Activated T-helper 1 cell treated with anti-CD3 and anti-CD28 coated beads, Interleukin-2, amount 50 U/mL, for 16 hours (primary cell): ENCODE results near the gene DPH6.

Experiments
- DNase-seq, 2 donors: peaks; one replicate each; pipeline ENCODE4 v3.0.0-alpha.2; 2020; ENCODE audit warnings: low read depth in 1 of 2, low spot score in 1 of 2

The DPH6 gene

DNA sequence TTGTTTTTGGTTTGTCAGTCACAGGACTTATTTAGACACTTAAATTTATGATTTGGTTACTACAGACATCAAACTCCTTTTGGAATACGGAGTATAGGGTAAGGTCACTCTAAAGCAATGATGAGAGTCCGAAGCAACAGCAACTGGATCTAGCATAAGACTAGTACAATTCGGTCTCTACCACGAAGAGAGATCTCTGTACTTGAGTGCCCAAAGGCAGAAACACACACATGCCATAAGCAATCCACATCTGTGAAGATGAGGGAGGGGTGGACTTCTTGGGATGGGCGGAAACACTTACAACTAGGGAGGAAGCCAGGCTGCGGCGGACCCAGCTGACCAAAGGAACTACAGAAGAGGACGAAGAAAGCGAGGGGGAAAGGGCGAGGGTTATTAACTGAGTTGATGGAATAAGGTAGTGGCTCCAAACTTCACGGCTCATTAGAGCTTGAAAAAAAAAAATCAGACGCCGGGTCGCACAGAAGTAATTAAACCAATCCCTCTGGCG is 595 bp downstream of the DPH6 start:
- DNase-seq, result no peak

DNA sequence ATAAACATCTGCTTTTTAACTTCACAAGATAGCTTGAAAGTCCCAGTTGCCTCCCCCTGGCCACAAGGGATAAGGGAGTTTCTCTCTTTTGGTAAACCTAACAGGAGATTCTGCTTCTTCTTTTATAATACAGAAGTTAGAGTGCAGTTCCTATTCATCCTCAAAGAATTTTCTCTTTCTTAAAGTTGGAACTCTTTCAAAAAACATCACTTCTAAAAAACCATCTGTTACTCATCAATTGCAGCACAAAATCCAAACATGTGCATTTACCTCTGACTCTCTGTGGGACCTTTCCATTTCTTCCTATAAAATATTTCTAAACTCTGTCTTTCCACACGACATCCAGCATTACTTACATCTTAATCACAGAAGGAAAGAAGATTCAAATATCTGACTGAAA is 5.1 kb downstream of the DPH6 start:
- no peak for DNase-seq

DNA sequence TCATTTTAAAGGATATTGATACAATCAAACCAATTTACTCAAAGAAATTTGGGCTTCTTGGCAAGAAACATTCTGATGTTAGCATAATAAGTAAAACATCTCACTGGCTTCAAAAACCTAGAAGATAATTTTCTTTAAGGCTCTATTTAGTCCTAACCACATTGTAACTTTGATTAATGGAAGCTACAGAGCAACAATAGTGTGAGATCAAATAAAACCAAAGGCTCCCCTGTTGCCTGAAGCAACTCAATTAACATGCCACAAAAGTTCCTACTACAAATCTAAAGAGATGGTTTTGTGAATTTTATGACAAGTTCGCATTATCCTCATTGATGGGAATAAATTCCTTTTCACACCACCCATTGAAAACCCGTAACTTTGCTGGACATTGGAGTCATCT is 5.9 kb downstream of the DPH6 start:
- no peak for DNase-seq

DNA sequence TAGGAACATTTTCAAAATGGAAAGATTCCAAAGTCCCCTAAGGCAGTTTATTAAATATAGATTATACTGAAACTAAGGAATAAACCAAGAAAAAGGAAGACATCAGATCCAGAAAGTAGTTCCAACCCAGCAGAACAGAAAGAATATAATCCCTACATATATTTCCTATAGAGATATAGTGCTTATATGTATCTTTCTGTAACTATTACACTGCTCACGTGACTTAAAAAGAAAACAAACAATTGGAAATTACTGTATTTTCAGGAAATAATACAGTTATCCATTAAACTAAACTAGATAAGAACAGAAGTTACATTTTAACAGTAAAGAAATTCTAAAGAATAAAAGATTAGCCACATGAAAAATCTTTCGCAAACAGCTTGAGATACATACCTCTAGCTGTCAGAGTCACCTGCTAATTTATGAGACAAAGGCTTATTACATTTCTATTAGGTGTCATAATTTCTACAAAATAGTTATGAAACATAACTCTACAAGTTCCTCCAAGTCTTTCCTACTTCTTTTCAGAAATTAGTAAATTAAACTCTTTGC is 10.5 kb downstream of the DPH6 start:
- DNase-seq, result no peak

DNA sequence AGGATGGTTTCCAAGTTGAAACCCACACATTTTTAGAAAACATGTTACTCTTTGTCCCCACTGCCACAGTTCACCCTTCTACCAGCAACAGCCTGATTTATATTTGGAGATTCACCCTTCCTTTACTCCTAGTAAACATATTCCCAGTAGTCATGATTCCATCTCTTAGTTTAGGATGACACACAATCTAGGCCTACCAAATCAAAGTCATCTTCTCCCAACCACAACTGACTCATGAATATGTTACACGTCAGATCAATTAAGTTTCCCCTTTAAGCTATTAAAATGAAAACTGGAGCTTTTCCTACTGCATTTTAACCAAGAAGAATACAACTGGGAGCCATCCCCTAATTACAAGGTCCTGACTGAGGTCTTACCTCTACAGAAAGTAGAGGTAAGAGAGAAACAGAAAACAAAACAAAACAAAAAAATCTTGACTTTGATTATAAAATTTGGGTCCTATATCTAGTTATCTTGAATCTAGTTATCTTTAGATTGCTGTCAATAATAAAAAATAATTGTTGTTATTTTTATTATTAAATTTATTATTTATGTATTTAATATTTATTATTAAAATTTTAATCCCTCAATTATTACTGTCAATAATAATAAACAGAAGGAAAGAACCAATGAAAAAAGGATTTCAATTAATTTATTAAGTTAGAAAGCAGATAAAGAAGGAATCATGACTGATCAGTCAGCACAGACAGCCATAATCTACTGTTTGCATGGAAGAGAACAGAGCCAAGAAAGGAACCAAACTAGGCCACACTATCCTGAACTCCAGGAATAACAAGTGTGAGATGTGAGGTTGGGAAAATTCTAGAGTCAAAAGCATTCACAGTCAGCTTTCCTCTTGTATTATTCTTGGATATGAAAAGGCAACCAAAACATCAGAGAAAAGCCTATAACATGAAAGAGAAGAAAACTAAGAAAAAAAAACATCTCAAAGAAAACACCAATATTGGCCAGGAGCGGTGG is 12.5 kb downstream of the DPH6 start:
- DNase-seq, result no peak

DNA sequence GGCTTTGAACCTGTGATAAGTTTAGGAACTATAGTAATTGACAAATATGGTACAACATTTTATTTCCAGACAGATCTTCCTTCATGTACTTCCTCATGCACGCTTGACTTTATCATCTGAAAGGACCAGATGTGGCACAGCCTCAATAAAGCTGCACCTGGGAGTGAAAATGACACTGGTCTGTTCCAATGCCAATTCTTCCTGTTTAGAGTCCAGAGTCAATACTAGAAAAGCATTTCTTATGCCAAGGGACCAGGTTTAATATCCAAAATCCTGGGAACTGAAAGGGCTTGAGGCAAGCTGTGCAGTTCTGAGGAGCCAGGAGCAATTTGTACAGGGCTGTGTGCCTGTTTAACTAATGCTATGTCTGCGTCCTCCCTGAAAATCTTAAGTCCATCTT is 15.3 kb downstream of the DPH6 start:
- DNase-seq, result no peak

DNA sequence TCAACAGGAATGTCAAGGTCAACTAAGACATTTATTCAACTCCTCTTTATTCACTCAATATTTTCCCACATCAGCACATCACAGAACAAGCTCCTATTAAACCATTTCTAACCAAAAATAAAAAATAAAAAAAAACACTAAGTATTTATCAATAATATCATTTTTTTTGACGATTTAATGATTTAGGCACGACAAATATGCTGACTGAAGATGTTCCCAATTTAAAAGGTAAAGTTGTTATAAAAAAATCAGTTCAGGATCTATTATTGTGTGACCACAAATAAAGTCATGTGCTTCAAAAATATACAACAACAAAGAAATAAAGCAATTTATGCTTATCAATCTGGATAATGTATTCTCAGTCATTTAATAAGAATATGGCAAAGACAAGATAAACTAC is 16.2 kb downstream of the DPH6 start:
- no peak for DNase-seq

DNA sequence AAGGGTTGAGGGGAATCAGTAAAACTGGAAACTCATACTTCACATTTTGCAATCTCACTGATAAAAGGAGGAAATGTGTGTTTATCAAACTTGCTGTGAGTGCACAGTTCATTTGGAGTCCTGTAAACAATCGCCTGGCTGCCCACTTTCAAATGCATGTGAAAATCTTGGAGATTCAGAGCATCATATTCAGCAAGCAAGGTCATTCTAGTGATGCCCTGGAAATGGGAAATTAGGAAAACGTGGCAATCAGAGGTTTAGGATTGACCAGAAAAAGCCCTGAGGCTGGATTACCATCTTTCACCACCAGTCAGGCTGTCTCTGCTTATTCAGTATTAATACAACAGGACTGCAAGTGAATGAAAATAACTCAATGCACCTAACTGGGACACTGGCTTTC is 23.9 kb downstream of the DPH6 start:
- DNase-seq, result no peak

DNA sequence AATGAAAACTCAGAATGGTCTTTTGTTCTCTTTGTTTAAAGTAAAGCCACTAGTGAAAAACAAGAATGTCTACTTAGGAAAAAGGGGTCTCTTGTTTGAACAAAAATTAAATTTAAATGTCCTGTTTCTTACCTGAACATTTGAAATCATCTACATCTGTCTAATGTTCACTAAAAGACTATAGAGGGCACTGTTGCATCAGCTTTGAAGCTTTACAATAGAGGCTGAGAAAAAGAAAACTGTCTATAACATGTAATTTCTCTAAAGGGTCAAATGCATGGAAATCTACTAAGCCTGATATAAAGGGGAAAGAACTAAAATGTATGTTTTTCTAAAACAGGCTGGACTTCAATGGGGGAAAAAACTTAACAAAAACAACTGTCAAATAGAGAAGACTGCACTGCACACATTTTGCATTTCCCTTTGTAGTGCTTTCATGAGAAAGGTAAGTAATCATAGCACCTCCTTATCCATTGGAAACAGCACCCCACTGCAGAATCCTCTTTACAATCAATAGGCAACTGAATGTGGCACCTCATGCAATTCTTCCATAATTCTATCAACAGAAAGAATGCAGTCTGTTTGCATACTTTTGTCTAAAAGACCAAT is 26.3 kb downstream of the DPH6 start:
- DNase-seq, result no peak

DNA sequence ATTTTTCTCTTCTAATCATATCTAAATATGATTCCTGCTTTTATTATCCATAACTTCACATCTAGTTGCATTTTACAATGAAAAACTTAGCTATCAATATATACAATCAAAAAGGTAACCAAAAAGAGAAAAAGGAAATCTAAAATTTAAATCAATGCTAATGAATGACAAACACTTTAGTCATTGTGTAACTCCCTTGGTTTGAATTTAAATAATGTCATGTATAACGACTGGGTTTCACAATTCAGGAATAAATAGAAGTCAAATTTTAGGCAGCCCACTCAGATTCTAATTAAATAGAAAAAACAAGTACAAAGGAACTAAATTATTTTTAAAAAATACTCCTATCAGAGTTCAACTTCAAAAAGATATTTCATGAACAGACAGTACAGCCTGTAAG is 26.9 kb downstream of the DPH6 start:
- DNase-seq, result no peak

DNA sequence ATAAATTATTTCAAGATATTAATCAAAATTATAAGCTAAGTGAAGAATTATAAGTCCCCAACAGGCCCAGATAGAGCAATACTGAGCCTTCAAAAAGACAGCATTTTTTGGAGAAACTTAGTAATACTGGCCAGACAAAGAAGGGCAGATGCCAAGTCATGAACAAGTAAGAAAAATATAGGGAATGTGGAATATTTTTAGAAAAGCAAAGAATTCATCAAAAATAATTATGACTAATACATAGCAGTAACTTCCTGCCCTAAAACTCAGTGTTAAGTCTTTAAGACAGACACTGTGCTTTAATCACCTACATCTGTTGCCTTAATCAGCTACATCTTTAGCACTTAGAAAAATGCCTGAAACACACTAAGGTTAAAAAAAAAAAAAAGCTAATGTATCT is 31.2 kb downstream of the DPH6 start:
- no peak for DNase-seq

DNA sequence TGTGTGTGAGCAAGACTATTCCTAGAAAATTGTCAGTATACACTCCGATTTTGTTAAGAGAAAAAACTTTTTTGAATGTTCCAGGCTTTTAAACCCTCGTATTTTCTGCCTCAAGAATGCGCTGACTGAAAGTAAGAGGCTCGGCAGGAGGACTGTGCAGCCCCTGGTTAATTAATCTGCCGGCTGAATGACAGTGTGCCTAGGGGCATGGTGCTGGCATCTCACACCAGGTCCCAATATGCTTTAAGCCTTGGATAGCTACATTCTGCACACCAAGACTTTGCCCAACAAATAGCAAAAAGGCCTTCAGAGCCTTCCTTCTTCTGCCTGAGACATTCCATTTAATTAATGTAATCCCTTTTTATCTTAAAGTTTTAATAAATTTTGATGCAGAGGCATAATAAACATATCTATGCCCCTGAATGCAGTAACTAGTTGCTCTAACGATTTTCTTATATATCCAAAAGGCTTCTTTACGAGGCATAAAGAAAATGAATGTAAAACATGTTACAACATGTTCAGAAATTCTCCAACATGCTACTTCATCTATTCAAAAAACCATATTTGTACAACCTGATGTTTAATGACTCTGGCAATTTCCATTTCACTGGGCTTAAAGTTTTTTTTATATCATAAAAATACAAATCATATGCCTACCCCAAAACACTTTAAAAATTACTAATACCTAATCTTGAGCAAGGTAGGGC is 37.9 kb downstream of the DPH6 start:
- no peak for DNase-seq

DNA sequence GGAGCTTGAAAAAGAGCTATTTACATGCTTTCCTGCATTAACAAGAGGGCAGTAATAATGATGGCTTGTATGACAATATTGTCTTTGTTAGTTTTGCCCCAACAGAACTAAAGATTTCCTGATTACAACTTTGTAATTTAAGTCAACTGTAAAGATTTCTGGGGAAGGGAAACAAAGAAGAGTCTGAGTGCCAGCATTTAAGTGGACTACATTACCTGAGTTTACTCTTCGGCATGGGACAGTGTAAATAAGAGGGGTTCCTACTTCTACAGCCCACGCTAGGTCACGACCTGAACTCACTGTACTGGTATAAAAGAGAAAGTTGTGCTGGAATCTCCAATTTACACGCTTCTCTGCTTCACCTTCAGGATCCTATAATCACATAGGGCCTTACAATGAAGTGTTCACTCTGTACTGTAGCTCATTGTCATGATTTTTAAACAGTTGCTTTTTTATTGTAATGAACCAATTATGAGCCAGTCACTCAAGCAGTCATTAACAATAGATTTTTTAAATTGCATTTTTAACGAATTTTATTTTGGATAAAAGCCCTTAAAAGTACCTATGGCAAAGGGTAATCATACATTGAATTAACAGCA is 39.6 kb downstream of the DPH6 start:
- DNase-seq, result no peak

DNA sequence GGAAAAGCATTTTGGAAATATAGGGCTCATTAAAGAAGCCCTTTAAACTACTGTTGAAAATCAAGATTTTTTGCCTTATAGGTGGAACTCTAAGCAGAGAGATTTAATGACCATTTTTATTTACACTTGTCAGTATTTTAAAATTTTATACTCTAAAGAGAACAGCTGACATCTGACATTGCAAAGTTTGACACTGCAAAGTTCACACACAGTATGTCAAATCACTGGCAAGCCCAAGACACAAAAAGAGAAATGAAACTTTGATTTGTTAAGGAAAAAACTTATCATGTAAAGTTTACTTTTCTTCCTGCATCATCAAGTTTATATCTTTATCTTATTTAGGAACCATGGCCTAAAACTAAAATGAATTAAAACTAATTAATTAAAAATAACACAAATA is 40.2 kb downstream of the DPH6 start:
- DNase-seq, result no peak

DNA sequence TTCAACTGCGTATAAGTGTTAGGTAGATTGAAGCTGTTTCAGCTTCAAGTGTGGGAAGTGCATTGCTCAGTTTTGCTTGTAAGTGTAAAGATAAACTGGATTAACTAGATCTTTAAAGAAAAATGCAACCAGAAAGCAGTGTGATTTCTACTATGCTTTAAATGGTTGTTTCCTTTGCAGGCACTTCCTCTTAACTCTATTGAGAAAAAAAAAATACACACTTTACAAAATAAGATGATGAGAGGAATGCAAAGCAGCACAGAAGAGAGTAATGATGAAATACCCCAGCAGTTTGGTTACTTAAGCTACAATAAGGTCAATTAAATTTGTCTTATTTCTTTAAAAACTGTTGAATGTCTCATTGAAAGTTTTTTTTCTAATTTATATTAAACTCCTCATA is 40.8 kb downstream of the DPH6 start:
- no peak for DNase-seq

DNA sequence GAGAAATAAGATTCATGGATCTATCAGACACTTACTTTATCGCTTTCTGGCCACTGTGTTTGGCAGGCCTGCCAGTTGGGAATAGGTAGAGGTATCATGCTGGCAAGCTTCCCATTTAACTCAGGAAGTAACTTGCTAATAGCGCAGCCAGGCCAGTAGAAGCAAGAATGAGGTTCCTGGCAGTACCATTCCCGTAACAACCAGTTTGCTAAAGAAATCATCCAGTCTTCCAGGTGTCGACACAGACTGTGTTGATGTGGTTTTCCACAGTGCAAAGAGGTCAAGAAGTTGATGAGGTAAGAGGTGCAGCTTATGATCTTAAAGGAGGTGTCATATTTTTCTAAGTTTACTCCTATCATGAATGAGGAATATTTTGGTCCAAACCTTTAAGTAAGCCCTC is 46.2 kb downstream of the DPH6 start:
- DNase-seq, result no peak

DNA sequence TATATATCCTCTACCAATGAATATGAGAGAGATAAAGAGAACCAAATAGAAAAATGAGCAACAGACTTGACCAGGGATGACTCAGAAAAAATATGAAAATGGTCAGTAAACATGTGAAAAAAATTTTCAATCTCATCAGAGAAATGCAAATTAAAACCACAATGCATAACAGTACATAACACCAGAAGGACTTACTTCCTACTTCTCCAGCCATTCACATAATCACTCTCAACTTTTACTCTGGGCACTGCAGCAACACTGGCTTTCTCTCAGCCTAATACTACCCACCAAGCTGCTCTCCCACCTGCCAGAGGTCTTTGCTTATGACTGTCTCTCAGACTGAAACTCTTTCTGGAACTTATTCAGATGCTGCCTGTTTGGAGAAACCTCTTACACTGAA is 49.4 kb downstream of the DPH6 start:
- no peak for DNase-seq

DNA sequence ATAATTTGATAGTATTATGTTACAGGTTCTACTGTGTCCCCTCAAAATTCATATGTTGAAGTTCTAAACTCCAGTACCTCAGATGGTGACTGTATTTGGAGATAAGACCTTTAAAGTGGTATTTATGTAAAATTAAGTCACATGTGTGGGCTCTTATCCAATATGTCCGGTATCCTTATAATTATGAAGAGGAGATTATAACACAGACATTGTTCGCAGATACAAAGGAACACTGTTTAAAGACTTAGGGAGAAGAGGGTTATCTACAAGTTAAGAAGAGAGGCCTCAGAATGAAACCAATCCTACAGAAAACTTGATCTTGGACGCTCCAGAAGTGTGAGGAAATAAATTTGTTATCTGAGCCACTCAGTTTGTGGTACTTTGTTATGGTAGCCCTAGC is 50.9 kb downstream of the DPH6 start:
- no peak for DNase-seq

DNA sequence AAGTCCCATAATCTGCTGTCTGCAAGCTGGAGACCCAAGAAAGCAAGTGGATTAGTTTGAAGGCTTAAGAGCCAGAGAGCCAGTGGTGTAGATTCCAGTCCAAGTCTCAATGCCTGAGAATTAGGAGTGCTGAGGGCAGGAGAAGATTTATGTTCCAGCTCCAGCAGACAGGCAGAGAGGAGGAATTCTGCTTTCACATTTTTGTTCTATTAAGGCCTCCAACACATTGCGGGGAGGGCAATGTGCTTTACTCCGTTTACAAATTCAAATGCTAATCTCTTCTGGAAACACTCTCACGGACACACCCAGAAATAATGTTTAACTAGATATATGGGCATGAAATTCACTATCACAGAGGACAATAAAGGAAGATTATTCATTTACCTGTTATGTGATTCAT is 54.0 kb downstream of the DPH6 start:
- no peak for DNase-seq

DNA sequence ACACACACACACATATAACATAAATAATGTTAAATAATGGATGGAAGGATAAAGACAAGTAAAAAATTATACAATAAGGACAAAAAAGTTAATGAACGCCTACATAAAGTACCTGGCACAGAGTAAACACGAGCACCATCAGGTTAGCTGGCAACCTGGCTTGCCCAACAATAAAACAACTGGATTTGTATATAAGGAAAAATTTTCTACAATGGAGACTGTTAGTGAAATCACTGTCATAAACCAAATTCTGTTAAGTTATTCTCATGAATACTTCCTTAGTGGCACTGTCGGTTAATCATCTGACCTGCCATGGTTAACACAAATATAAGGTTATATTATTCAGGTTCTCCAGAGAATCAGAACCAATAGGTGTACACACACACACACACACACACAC is 54.8 kb downstream of the DPH6 start:
- DNase-seq, result no peak

DNA sequence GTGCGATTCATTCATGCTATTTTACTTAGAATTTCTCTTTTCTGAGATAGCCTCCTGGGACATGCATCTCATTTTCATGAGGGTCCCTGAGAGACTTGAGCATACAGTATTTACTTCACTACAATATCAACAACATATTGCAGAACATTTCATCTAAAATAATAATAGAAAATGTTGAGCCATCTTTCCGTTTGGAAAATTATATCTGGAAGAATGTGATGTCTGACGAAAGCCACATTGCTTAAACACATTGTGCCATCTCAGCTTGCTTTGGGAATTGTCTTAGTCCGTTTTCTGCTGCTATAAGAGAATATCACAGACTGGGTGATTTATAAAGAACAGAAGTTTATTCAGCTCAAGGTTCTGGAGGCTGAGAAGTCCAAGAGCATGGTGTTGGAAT is 55.5 kb downstream of the DPH6 start:
- no peak for DNase-seq
